HS-27A (cell line): Measurements from ENCODE around the gene PAOX.

Experiments used
- DNase-seq: peaks from one replicate; pipeline ENCODE4 v3.0.0-alpha.2; 2012; ENCODE audit warnings: low read depth, missing footprints

PAOX gene

GRCh38 chr10:133379152-133379800, at the start of gene PAOX:
Gene PAOX, plus strand, starts transcription at chr10:133379262. Its CDS starts 55 bp downstream, at chr10:133379317.
- no peak for DNase-seq

- no peak for DNase-seq
Measured at GRCh38 chr10:133329491-133330202, 49.4 kb upstream of the PAOX start.

- no peak for DNase-seq
Measured at GRCh38 chr10:133332936-133333699, 45.9 kb upstream of the PAOX start.

- DNase-seq = no peak
Measured at GRCh38 chr10:133334503-133335245, 44.4 kb upstream of the PAOX start.

- no peak for DNase-seq
Measured at GRCh38 chr10:133335246-133336117, 43.6 kb upstream of the PAOX start.

- DNase-seq = no peak
Measured at GRCh38 chr10:133336118-133336576, 42.9 kb upstream of the PAOX start.

- DNase-seq = no peak
Measured at GRCh38 chr10:133336577-133337369, 42.3 kb upstream of the PAOX start, which contains the start of gene CALY. Gene CALY, minus strand, starts transcription at chr10:133336896. Its CDS starts 7,907 bp downstream, at chr10:133328989.

GRCh38 chr10:133337370-133337725, 41.7 kb upstream of the PAOX start:
- no peak for DNase-seq

GRCh38 chr10:133338080-133339071, 40.7 kb upstream of the PAOX start:
- DNase-seq = no peak

GRCh38 chr10:133339708-133340380, 39.2 kb upstream of the PAOX start:
- DNase-seq = no peak

GRCh38 chr10:133341983-133342382, 37.1 kb upstream of the PAOX start:
- DNase-seq = no peak

GRCh38 chr10:133342942-133343341, 36.1 kb upstream of the PAOX start:
- no peak for DNase-seq

- DNase-seq = no peak
Measured at GRCh38 chr10:133343558-133343957, 35.5 kb upstream of the PAOX start.

- no peak for DNase-seq
Measured at GRCh38 chr10:133344236-133344635, 34.8 kb upstream of the PAOX start.

GRCh38 chr10:133346413-133346812, 32.6 kb upstream of the PAOX start:
- DNase-seq = no peak

GRCh38 chr10:133347710-133348517, 31.1 kb upstream of the PAOX start:
- DNase-seq = no peak

GRCh38 chr10:133349160-133349568, 29.9 kb upstream of the PAOX start:
- no peak for DNase-seq
